Progenitor cell of endocrine pancreas (in vitro differentiated cells): ENCODE data around the gene RBM12. TPM values are rescaled to one million over a fixed set of nuclear protein-coding genes. Genes with fewer than 3 reads are reported as not detected.

Experiments used
- DNase-seq: peaks from one replicate; pipeline ENCODE4 v3.0.0; 2021; ENCODE audit warnings: low spot score; ENCODE audit not compliant: unreplicated experiment
- H3K27ac Mint-ChIP-seq: 2 replicates; pipeline ENCODE4 v1.8.0; 2021; ENCODE audit warnings: mild to moderate bottlenecking, moderate library complexity, mixed read lengths
- H3K27me3 Mint-ChIP-seq: 2 replicates; pipeline ENCODE4 v1.8.0; 2021; ENCODE audit warnings: mixed read lengths
- H3K36me3 Mint-ChIP-seq: 2 replicates; pipeline ENCODE4 v1.8.0; 2022; ENCODE audit warnings: mixed read lengths; ENCODE audit not compliant: insufficient read depth
- H3K4me1 Mint-ChIP-seq: 2 replicates; pipeline ENCODE4 v1.8.0; 2021; ENCODE audit warnings: low read depth, mixed read lengths
- H3K4me3 Mint-ChIP-seq: 2 replicates; pipeline ENCODE4 v1.8.0; 2021; ENCODE audit warnings: low read depth, mild to moderate bottlenecking, moderate library complexity, mixed read lengths
- H3K9me3 Mint-ChIP-seq: 2 replicates; pipeline ENCODE4 v1.8.0; 2021; ENCODE audit warnings: low read depth, mixed read lengths
- CTCF ChIP-seq: fragments of 200-600 bp; sonication (generic); IDR thresholded peaks from one replicate; pipeline ENCODE4 v1.5.0; 2021; ENCODE audit warnings: antibody characterized with exemption, mild to moderate bottlenecking; ENCODE audit not compliant: unreplicated experiment
- total RNA-seq: library from RNA; stranded (reverse); gene quantifications from 2 replicates; pipeline ENCODE4 v1.2.1, GENCODE V29; 2021

Gene RBM12
- total RNA-seq, 1 donor from 2014 or later, result 157 TPM

GRCh38 chr20:35699127-35699956, 34.6 kb upstream of the RBM12 start, which contains the start of the genes NFS1 and ROMO1:
Gene NFS1, minus strand, starts transcription at chr20:35699352. Its CDS starts 64 bp downstream, at chr20:35699288.
Gene ROMO1, plus strand, starts transcription at chr20:35699405. Its CDS starts 228 bp downstream, at chr20:35699633.
- peaks cover 9% of the 10 kb centered on the region for H3K36me3 Mint-ChIP-seq

GRCh38 chr20:35698298-35699126, 33.8 kb upstream of the RBM12 start:
- DNase-seq, result no peak
- H3K27me3 Mint-ChIP-seq, result no peaks in the 10 kb centered on the region
- no peaks in the 10 kb centered on the region for H3K9me3 Mint-ChIP-seq
- no peak for TF ChIP-seq CTCF
- H3K27ac Mint-ChIP-seq, result peak overlapping the region; percentile 91
- peaks cover 5% of the 10 kb centered on the region for H3K36me3 Mint-ChIP-seq
- H3K4me1 Mint-ChIP-seq, result peaks cover 28% of the 10 kb centered on the region
- H3K4me3 Mint-ChIP-seq, result peak overlapping the region; percentile 90

More at GRCh38 chr20:35699127-35699956, 34.6 kb upstream of the RBM12 start, which contains the start of the genes NFS1 and ROMO1:
- TF ChIP-seq CTCF, result peak; percentile 50
- no peaks in the 10 kb centered on the region for H3K9me3 Mint-ChIP-seq
- H3K27me3 Mint-ChIP-seq, result no peaks in the 10 kb centered on the region
- peak within 1 kb of the TSS; percentile 98 for H3K27ac Mint-ChIP-seq
- peak within 1 kb of the TSS; percentile 90 for H3K4me3 Mint-ChIP-seq
- peak; percentile 80 for DNase-seq
- H3K4me1 Mint-ChIP-seq, result peaks cover 28% of the 10 kb centered on the region

- DNase-seq, result no peak
- no peak for TF ChIP-seq CTCF
- Mint-ChIP-seq H3K27me3 (no peaks in the 10 kb centered on the region), H3K9me3 (no peaks in the 10 kb centered on the region), H3K4me1 (peaks cover 28% of the 10 kb centered on the region), H3K36me3 (peaks cover 4% of the 10 kb centered on the region), H3K4me3 (peak overlapping the region; percentile 90), H3K27ac (peak overlapping the region; percentile 73)
Observed at GRCh38 chr20:35697696-35698297, 33.1 kb upstream of the RBM12 start.

- Mint-ChIP-seq H3K4me1 (peaks cover 27% of the 10 kb centered on the region), H3K36me3 (peaks cover 4% of the 10 kb centered on the region), H3K9me3 (no peaks in the 10 kb centered on the region), H3K27ac (peak overlapping the region; percentile 14), H3K4me3 (no peak overlapping the region), H3K27me3 (no peaks in the 10 kb centered on the region)
- no peak for DNase-seq
- TF ChIP-seq CTCF, result no peak
Observed at GRCh38 chr20:35695978-35696377, 31.3 kb upstream of the RBM12 start.
